Measurements from ENCODE around the gene BMPR1A.

BMPR1A gene

DNA sequence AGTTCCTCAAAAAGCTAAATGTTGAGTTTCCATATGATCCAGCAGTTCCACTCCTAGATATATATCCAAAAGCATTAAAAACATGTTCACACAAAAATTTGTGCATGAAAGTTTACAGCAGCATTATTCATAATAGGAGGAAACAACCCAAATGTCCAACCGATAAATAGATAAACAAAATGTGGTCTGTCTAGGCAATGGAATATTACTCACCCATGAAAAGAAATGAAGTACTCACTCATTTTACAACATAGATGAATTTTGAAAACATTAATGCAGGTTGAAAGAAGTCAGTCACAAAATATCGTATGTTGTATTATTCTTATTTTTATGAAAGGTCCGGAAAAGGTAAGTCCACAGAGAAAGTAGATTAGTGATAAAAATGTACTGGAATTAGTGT, 34.0 kb downstream of the BMPR1A start:
- in situ Hi-C loops (cut with MboI; ENCODE audit: low sequenced_read_pairs): no loop called here
- H3K4me3 ChIP-seq: no peak overlapping the region
- H3K4me1 ChIP-seq: peaks cover 22% of the 10 kb centered on the region
- peaks cover 5% of the 10 kb centered on the region; the same call in 1 of the 2 replicates for H3K36me3 ChIP-seq (replicated peaks)
- no peaks in the 10 kb centered on the region for H3K9me3 ChIP-seq
- no peak for DNase-seq (ENCODE audit: low spot score in 2 of 2)
- no peaks in the 10 kb centered on the region for H3K27me3 ChIP-seq (ENCODE audit: low read depth)

DNA sequence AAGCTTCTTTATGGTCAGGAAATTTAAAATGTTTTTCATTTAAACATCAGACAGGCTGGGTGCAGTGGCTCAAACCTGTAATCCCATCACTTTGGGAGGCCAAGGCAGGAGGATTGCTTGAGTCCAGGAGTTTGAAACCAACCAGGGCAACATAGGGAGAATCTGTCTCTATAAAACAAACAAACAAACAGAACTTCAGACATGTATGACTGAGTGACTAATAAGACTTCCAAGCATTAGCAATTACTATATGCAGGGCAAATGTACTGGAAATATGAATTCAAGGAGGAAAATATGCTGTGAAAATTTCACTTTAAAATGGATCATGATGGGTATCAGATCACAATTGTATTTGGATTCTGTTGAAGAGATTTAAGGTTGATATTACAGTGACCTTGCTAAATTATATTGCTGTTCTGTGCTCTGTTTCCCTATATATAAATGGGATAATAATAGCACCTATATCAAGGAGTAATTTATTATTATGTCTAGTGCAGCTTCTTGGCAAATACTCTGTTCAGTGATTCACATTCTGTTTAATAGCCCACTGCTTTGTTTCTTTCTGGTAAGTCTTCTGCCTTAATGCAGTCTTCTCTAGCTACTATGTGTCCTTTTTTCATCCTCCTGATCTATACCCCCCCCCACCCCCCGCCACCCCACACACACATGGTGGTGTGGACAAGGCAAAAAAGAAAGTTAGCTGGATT, 36.2 kb downstream of the BMPR1A start:
- Histone ChIP-seq H3K27me3 (ENCODE audit: low read depth) (no peaks in the 10 kb centered on the region), H3K36me3 (replicated peaks) (peaks cover 5% of the 10 kb centered on the region; the same call in 1 of the 2 replicates), H3K4me1 (peaks cover 17% of the 10 kb centered on the region), H3K4me3 (no peak overlapping the region), H3K9me3 (no peaks in the 10 kb centered on the region)
- DNase-seq (ENCODE audit: low spot score in 2 of 2): no peak
- in situ Hi-C loops (cut with MboI; ENCODE audit: low sequenced_read_pairs): no loop called here

- Histone ChIP-seq H3K4me3 (no peak overlapping the region), H3K36me3 (replicated peaks) (peaks cover 5% of the 10 kb centered on the region; the same call in 1 of the 2 replicates), H3K4me1 (peaks cover 25% of the 10 kb centered on the region), H3K9me3 (no peaks in the 10 kb centered on the region), H3K27me3 (ENCODE audit: low read depth) (no peaks in the 10 kb centered on the region)
- no peak for DNase-seq (ENCODE audit: low spot score in 2 of 2)
- in situ Hi-C loops (cut with MboI; ENCODE audit: low sequenced_read_pairs): no loop called here
Measured at GRCh38 chr10:86793696-86794095, 37.3 kb downstream of the BMPR1A start.

DNA sequence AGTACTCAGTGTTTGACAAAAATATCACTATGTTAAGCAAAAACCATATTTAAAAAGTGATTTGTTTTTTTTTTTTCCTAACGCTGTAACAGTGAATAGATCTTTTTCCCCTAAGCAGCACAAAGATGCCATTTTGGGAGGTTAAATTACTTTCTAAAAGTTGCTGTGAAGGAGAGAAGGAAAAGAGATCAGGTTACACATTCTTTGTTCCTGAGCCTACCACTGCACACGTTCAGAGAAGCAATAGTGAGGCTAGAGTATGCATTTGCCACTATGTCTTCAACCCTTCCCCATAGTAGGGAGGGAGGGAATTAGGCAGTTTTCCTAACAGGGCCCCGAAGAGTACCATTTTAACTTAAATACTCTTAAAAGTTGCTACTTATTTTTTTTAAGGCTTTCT, 38.9 kb downstream of the BMPR1A start:
- H3K4me1 ChIP-seq: peaks cover 30% of the 10 kb centered on the region
- no peaks in the 10 kb centered on the region for H3K27me3 ChIP-seq (ENCODE audit: low read depth)
- H3K9me3 ChIP-seq: no peaks in the 10 kb centered on the region
- H3K4me3 ChIP-seq: no peak overlapping the region
- H3K36me3 ChIP-seq (replicated peaks): peaks cover 3% of the 10 kb centered on the region; the same call in 1 of the 2 replicates
- in situ Hi-C loops (cut with MboI; ENCODE audit: low sequenced_read_pairs): no loop called here
- DNase-seq (ENCODE audit: low spot score in 2 of 2): peak; percentile 47 to 97

DNA sequence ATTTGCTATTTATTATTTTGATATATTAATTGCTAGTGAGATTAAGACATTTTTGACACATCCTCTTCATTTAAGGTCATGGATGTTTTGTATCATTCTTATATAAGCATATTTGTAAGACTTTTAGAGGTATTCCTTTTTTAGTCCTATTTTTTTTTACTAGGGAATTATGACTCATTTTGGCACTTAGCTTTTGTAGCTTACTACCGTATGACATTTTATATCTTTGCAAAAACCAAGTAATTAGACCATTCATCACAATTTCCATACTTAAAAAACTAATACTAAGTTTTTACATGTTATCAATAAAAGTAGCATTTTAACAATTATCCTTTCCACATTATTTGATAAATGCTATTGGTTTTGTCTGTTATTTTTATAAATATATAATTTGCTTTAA, 41.6 kb downstream of the BMPR1A start:
- no peak for DNase-seq (ENCODE audit: low spot score in 2 of 2)
- Histone ChIP-seq H3K4me1 (peaks cover 31% of the 10 kb centered on the region), H3K4me3 (no peak overlapping the region), H3K9me3 (no peaks in the 10 kb centered on the region), H3K36me3 (replicated peaks) (no peaks in the 10 kb centered on the region), H3K27me3 (ENCODE audit: low read depth) (no peaks in the 10 kb centered on the region)
- in situ Hi-C loops (cut with MboI; ENCODE audit: low sequenced_read_pairs): no loop called here

DNA sequence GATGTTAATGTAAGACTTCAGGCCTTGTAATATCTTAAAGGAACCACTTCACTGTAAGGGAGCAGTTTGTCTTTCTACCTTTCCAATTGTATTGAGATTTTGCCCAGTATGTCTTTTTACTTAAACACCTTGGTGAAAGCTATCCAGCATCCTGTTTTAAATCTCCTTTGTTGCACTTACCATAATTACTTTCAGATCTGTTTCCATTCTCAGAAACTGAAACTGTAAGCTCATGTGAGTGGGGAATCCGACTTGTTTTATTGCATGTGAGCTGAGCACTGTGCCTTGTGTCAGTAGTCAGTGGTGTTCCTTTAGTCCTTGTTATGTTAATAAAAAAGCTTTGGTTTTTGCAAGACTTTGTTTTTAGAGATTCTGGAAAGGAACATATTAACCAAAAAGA, 42.2 kb downstream of the BMPR1A start:
- Histone ChIP-seq H3K4me1 (peaks cover 37% of the 10 kb centered on the region), H3K4me3 (no peak overlapping the region), H3K9me3 (no peaks in the 10 kb centered on the region), H3K36me3 (replicated peaks) (no peaks in the 10 kb centered on the region), H3K27me3 (ENCODE audit: low read depth) (no peaks in the 10 kb centered on the region)
- in situ Hi-C loops (cut with MboI; ENCODE audit: low sequenced_read_pairs): no loop called here
- peak; percentile 46 to 86 for DNase-seq (ENCODE audit: low spot score in 2 of 2)

- in situ Hi-C loops (cut with MboI; ENCODE audit: low sequenced_read_pairs): no loop called here
- Histone ChIP-seq H3K4me1 (peaks cover 37% of the 10 kb centered on the region), H3K36me3 (replicated peaks) (no peaks in the 10 kb centered on the region), H3K9me3 (no peaks in the 10 kb centered on the region), H3K4me3 (no peak overlapping the region), H3K27me3 (ENCODE audit: low read depth) (no peaks in the 10 kb centered on the region)
- no peak for DNase-seq (ENCODE audit: low spot score in 2 of 2)
Measured at GRCh38 chr10:86799188-86799845, 42.9 kb downstream of the BMPR1A start.

- DNase-seq (ENCODE audit: low spot score in 2 of 2): no peak
- in situ Hi-C loops (cut with MboI; ENCODE audit: low sequenced_read_pairs): no loop called here
Measured at GRCh38 chr10:86801995-86802394, 45.6 kb downstream of the BMPR1A start.

DNA sequence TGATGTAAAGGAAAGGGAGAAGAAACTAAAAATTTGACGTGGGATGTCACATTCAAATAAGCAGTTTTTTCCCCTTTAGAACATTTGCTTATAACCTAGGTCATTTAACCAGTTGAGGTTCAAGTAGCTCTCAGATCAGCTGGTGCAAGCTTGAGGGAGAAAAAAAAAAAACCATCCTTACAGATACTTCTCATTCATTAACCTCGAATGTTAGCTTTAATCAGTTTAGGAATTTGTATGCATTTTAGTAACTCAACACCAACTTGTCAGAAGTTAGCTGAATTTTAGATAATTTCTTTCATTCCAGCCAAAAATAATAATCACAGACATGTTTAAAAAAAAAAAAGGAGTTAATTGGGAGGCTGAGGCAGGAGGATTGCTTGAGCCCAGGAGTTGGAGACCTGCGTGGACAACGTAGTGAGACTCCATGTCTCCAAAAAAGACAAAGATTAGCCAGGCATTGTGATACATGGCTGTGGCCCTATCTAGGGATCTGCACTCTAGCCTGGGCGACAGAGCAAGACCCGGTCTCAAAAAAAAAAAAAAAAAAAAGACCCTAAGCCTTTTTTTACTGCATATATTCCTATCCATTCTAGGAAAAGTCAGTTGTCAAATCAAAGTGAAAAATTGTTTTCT, 46.2 kb downstream of the BMPR1A start:
- Histone ChIP-seq H3K9me3 (no peaks in the 10 kb centered on the region), H3K36me3 (replicated peaks) (no peaks in the 10 kb centered on the region), H3K27me3 (ENCODE audit: low read depth) (no peaks in the 10 kb centered on the region), H3K4me3 (no peak overlapping the region), H3K4me1 (peaks cover 27% of the 10 kb centered on the region)
- no peak for DNase-seq (ENCODE audit: low spot score in 2 of 2)
- in situ Hi-C loops (cut with MboI; ENCODE audit: low sequenced_read_pairs): no loop called here

More at GRCh38 chr10:86801995-86802394, 45.6 kb downstream of the BMPR1A start:
- no peaks in the 10 kb centered on the region for H3K36me3 ChIP-seq (replicated peaks)
- H3K4me3 ChIP-seq: no peak overlapping the region
- no peaks in the 10 kb centered on the region for H3K27me3 ChIP-seq (ENCODE audit: low read depth)
- H3K4me1 ChIP-seq: peaks cover 27% of the 10 kb centered on the region
- no peaks in the 10 kb centered on the region for H3K9me3 ChIP-seq

GRCh38 chr10:86803156-86803555, 46.7 kb downstream of the BMPR1A start:
- Histone ChIP-seq H3K4me1 (peaks cover 23% of the 10 kb centered on the region), H3K9me3 (no peaks in the 10 kb centered on the region), H3K4me3 (no peak overlapping the region), H3K27me3 (ENCODE audit: low read depth) (no peaks in the 10 kb centered on the region), H3K36me3 (replicated peaks) (no peaks in the 10 kb centered on the region)
- no peak for DNase-seq (ENCODE audit: low spot score in 2 of 2)
- in situ Hi-C loops (cut with MboI; ENCODE audit: low sequenced_read_pairs): no loop called here

DNA sequence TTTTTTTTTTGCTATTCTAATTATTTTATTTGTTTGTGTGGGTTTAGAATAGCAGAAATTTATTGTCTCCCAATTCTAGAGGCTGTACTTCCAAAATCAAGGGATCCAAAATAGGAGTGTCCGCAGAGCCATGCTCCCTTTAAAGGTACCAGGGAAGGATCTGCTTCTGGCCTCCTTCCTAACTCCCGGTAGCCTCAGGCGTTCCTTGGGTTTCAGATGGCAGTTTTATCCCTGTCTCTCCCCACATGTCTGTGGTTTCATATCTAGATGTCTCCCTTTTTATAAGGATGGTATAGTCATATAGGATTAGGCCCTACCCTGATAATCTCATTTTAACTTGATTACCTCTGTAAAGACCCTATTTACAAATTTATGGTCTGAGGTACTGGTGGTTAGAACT, 48.4 kb downstream of the BMPR1A start:
- Histone ChIP-seq H3K9me3 (no peaks in the 10 kb centered on the region), H3K27me3 (ENCODE audit: low read depth) (no peaks in the 10 kb centered on the region), H3K4me3 (no peak overlapping the region), H3K4me1 (peaks cover 20% of the 10 kb centered on the region), H3K36me3 (replicated peaks) (no peaks in the 10 kb centered on the region)
- peak; percentile 75 to 84 for DNase-seq (ENCODE audit: low spot score in 2 of 2)
- in situ Hi-C loops (cut with MboI; ENCODE audit: low sequenced_read_pairs): no loop called here

GRCh38 chr10:86813101-86813500, 56.7 kb downstream of the BMPR1A start:
- DNase-seq (ENCODE audit: low spot score in 2 of 2): no peak
- H3K27me3 ChIP-seq (ENCODE audit: low read depth): no peaks in the 10 kb centered on the region
- H3K36me3 ChIP-seq (replicated peaks): no peaks in the 10 kb centered on the region
- in situ Hi-C loops (cut with MboI; ENCODE audit: low sequenced_read_pairs): no loop called here
- H3K9me3 ChIP-seq: no peaks in the 10 kb centered on the region
- peaks cover 11% of the 10 kb centered on the region for H3K4me1 ChIP-seq
- no peak overlapping the region for H3K4me3 ChIP-seq

- Histone ChIP-seq H3K27me3 (ENCODE audit: low read depth) (no peaks in the 10 kb centered on the region), H3K4me3 (no peak overlapping the region), H3K9me3 (no peaks in the 10 kb centered on the region), H3K4me1 (peaks cover 4% of the 10 kb centered on the region; the same call in 1 of the 2 replicates), H3K36me3 (replicated peaks) (no peaks in the 10 kb centered on the region)
- no peak for DNase-seq (ENCODE audit: low spot score in 2 of 2)
- in situ Hi-C loops (cut with MboI; ENCODE audit: low sequenced_read_pairs): no loop called here
Measured at GRCh38 chr10:86813982-86814381, 57.6 kb downstream of the BMPR1A start.

DNA sequence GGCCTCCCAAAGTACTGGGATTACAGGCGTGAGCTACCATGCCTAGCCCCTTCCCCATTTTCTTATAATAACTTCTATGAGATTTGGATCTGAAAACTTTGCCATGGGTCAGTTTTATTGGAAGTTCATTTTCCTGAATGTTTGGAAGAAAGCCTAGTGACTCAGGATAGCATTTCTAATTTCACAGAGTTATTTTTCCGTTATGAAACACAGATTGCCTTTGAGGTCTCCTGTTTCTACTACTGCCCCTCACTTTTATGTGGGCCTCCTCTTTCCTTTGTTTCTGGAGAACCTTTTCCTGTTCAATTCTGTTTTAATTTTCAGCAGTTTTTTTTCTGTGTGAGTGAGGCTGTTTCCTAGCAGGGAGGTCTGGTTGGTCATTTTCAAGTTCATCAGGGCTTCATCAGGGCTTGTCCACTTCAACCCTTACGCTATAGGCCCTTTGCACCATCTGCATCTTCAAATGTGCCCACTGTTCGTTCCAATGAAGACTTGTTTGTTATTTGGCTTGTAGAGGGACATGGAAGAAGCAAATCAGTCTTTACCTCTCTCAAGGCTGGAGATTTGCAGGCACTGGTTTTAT, 58.7 kb downstream of the BMPR1A start:
- no peaks in the 10 kb centered on the region for H3K27me3 ChIP-seq (ENCODE audit: low read depth)
- peaks cover 4% of the 10 kb centered on the region; the same call in 1 of the 2 replicates for H3K4me1 ChIP-seq
- H3K36me3 ChIP-seq (replicated peaks): no peaks in the 10 kb centered on the region
- no peak overlapping the region for H3K4me3 ChIP-seq
- no peaks in the 10 kb centered on the region for H3K9me3 ChIP-seq
- in situ Hi-C loops (cut with MboI; ENCODE audit: low sequenced_read_pairs): no loop called here
- DNase-seq (ENCODE audit: low spot score in 2 of 2): no peak

All from HAP-1 (cell line).